SU-DHL-6 (cell line): Measurements from ENCODE around the gene RAD51B.

ENCODE experiments used
- H2AFZ ChIP-seq: fragments of 200-600 bp; sonication (generic); 2 replicates; pipeline ENCODE4 v1.6.1; 2014; ENCODE audit warnings: low read depth, mild to moderate bottlenecking, moderate library complexity, mixed read lengths, antibody characterized with exemption, low read length; ENCODE audit not compliant: severe bottlenecking
- H3F3A ChIP-seq: fragments of 200-600 bp; shearing (Covaris generic); 2 replicates; pipeline ENCODE4 v1.6.0; 2016; ENCODE audit warnings: antibody characterized with exemption, mild to moderate bottlenecking; ENCODE audit not compliant: insufficient read depth
- H3K27ac ChIP-seq: fragments of 200-600 bp; sonication (generic); 2 replicates; pipeline ENCODE4 v1.5.1; 2016; ENCODE audit warnings: low read depth, mild to moderate bottlenecking, low read length, moderate library complexity, mixed read lengths
- H3K27me3 ChIP-seq: fragments of 200-600 bp; sonication (generic), shearing (Covaris generic); 2 replicates; pipeline ENCODE4 v1.6.0; 2014; ENCODE audit warnings: mild to moderate bottlenecking, low read length
- H3K36me3 ChIP-seq: fragments of 200-600 bp; sonication (generic); 2 replicates; pipeline ENCODE4 v1.6.1; 2014; ENCODE audit warnings: mild to moderate bottlenecking, low read length, mixed read lengths
- H3K4me2 ChIP-seq: fragments of 300-600, 200-600 bp; shearing (Covaris generic), sonication (generic); 2 replicates; pipeline ENCODE4 v1.6.0; 2014; ENCODE audit warnings: low read length, low read depth, mild to moderate bottlenecking; ENCODE audit not compliant: poor library complexity, severe bottlenecking
- H3K4me3 ChIP-seq: fragments of 200-600 bp; sonication (generic); 2 replicates; pipeline ENCODE4 v1.5.1; 2014; ENCODE audit warnings: antibody characterized with exemption, low read length, mild to moderate bottlenecking, mixed read lengths; ENCODE audit not compliant: insufficient read depth, poor library complexity, severe bottlenecking
- H3K79me2 ChIP-seq: fragments of 200-600 bp; sonication (generic); 2 replicates; pipeline ENCODE4 v1.6.1; 2014; ENCODE audit warnings: mild to moderate bottlenecking, low read length, moderate library complexity; ENCODE audit not compliant: insufficient read depth
- H3K9ac ChIP-seq: fragments of 200-600 bp; sonication (generic); 2 replicates; pipeline ENCODE4 v1.7.0; 2014; ENCODE audit warnings: mild to moderate bottlenecking, low read length
- H3K9me2 ChIP-seq: fragments of 200-600 bp; sonication (generic); replicated peaks from 2 replicates; pipeline ENCODE4 v1.6.1; 2014; ENCODE audit warnings: low read length; ENCODE audit not compliant: insufficient read depth
- H3K9me3 ChIP-seq: fragments of 200-600 bp; sonication (generic); 2 replicates; pipeline ENCODE4 v1.6.1; 2014; ENCODE audit warnings: low read length, mixed read lengths; ENCODE audit not compliant: insufficient read depth
- H4K20me1 ChIP-seq: fragments of 200-600 bp; sonication (generic); 2 replicates; pipeline ENCODE4 v1.6.1; 2014; ENCODE audit warnings: low read depth, mild to moderate bottlenecking, antibody characterized with exemption, low read length, moderate library complexity, mixed read lengths
- CTCF ChIP-seq: fragments of 200-600 bp; sonication (generic); IDR thresholded peaks from one replicate; pipeline ENCODE4 v1.5.1; 2017; ENCODE audit warnings: antibody characterized with exemption, mild to moderate bottlenecking, low read length, moderate library complexity; ENCODE audit not compliant: insufficient read depth, poor library complexity, severe bottlenecking
- EZH2phosphoT487 ChIP-seq: fragments of 200-600 bp; sonication (generic), shearing (Covaris generic); conservative IDR thresholded peaks from 2 replicates; pipeline ENCODE4 v1.6.1; 2018; ENCODE audit warnings: mild to moderate bottlenecking, antibody characterized with exemption, low read length, moderate library complexity, mixed read lengths

Gene RAD51B

GRCh38 chr14:68733086-68733914, 913.7 kb downstream of the RAD51B start:
- H4K20me1 ChIP-seq, result no peaks in the 10 kb centered on the region
- no peak overlapping the region for H3K4me2 ChIP-seq
- no peak overlapping the region for H2AFZ ChIP-seq
- no peaks in the 10 kb centered on the region for H3K79me2 ChIP-seq
- no peaks in the 10 kb centered on the region for H3K9me2 ChIP-seq
- peaks cover 3% of the 10 kb centered on the region; the same call in 1 of the 2 replicates for H3F3A ChIP-seq
- no peak overlapping the region for H3K27ac ChIP-seq
- H3K9ac ChIP-seq, result no peak overlapping the region
- no peaks in the 10 kb centered on the region for H3K36me3 ChIP-seq
- H3K9me3 ChIP-seq, result no peaks in the 10 kb centered on the region
- TF ChIP-seq CTCF (no peak), EZH2phosphoT487 (no peak)
- H3K27me3 ChIP-seq, result no peaks in the 10 kb centered on the region
- H3K4me3 ChIP-seq, result no peak overlapping the region

- Histone ChIP-seq H4K20me1 (no peaks in the 10 kb centered on the region), H3K4me3 (no peak overlapping the region), H3K9me3 (no peaks in the 10 kb centered on the region), H3K27ac (no peak overlapping the region), H3K9ac (no peak overlapping the region), H3F3A (peaks cover 3% of the 10 kb centered on the region; the same call in 1 of the 2 replicates), H3K9me2 (no peaks in the 10 kb centered on the region), H3K27me3 (no peaks in the 10 kb centered on the region), H2AFZ (no peak overlapping the region), H3K79me2 (no peaks in the 10 kb centered on the region), H3K4me2 (peak overlapping the region; percentile 26), H3K36me3 (no peaks in the 10 kb centered on the region)
- no peak for TF ChIP-seq EZH2phosphoT487
- no peak for TF ChIP-seq CTCF
Observed at GRCh38 chr14:68734231-68734732, 914.7 kb downstream of the RAD51B start.

DNA sequence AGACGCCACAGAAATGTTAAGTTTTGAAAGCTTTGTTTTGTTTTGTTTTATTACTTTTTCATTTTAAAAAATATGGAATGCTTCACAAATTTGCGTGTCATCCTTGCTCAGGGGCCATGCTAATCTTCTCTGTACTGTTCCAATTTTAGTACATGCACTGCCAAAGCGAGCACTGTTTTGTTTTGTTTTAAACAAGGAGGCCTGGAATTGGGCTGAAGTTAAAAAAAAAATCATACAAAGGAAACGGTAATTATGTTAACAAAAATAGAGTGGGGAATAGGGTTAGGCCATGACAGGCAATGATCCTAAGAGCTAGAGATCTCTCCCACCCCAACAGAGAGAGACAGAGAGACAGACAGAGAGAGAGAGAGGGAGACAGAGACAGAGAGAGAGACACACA, 916.3 kb downstream of the RAD51B start:
- Histone ChIP-seq H3K79me2 (no peaks in the 10 kb centered on the region), H3K9me2 (no peaks in the 10 kb centered on the region), H3K9ac (no peak overlapping the region), H3K9me3 (no peaks in the 10 kb centered on the region), H3K4me3 (no peak overlapping the region), H3K27me3 (no peaks in the 10 kb centered on the region), H3K36me3 (no peaks in the 10 kb centered on the region), H3F3A (peaks cover 3% of the 10 kb centered on the region; the same call in 1 of the 2 replicates), H3K27ac (no peak overlapping the region), H2AFZ (no peak overlapping the region), H3K4me2 (no peak overlapping the region), H4K20me1 (no peaks in the 10 kb centered on the region)
- TF ChIP-seq EZH2phosphoT487 (no peak), CTCF (no peak)
